Fibroblast of lung (primary cell): ENCODE data around the gene LMNTD1. TPM values are rescaled to one million over a fixed set of nuclear protein-coding genes. Genes with fewer than 3 reads are reported as not detected.
A peak's percentile ranks its signal among the peaks of the same experiment; 100 is the strongest.

Source experiments
- DNase-seq, 2 donors: peaks; one replicate each; pipeline versions ENCODE4 v3.0.0 to v3.0.0-alpha.2; 2010; ENCODE audit warnings: low read depth in 2 of 2
- H2AFZ ChIP-seq: 2 replicates; pipeline ENCODE4 v1.5.1; 2012; ENCODE audit warnings: low read length, control low read depth, inconsistent platforms
- H3K27ac ChIP-seq: 2 replicates; pipeline ENCODE4 v1.5.1; 2011; ENCODE audit warnings: low read length, control low read depth; ENCODE audit not compliant: insufficient read depth
- H3K27me3 ChIP-seq: 2 replicates; pipeline ENCODE4 v1.5.1; 2011; ENCODE audit warnings: mild to moderate bottlenecking, low read length; ENCODE audit not compliant: control insufficient read depth, insufficient read depth
- H3K36me3 ChIP-seq: 2 replicates; pipeline ENCODE4 v1.5.1; 2011; ENCODE audit warnings: low read length; ENCODE audit not compliant: control insufficient read depth, insufficient read depth
- H3K4me1 ChIP-seq: 2 replicates; pipeline ENCODE4 v1.5.1; 2011; ENCODE audit warnings: low read length; ENCODE audit not compliant: control insufficient read depth, insufficient read depth; ENCODE audit errors: extremely low read depth
- H3K4me2 ChIP-seq: 2 replicates; pipeline ENCODE4 v1.5.1; 2011; ENCODE audit warnings: low read length, control low read depth; ENCODE audit not compliant: insufficient read depth; ENCODE audit errors: extremely low read depth
- H3K4me3 ChIP-seq, 4 experiments: fragments of 200-600 bp in 1 of 4; sonication (generic) in 1 of 4; replicated peaks in 1 of 4; 2 replicates each; pipeline ENCODE4 v1.5.1; 2011 to 2016; ENCODE audit warnings: low read length in 4 of 4, low read depth in 3 of 4, mild to moderate bottlenecking in 3 of 4, control low read depth in 2 of 4, inconsistent platforms in 1 of 4, mixed read lengths in 1 of 4; ENCODE audit not compliant: insufficient read depth in 1 of 4; ENCODE audit errors: control extremely low read depth in 1 of 4
- H3K79me2 ChIP-seq: 2 replicates; pipeline ENCODE4 v1.5.1; 2012; ENCODE audit warnings: mild to moderate bottlenecking, low read length, inconsistent platforms; ENCODE audit not compliant: control insufficient read depth, insufficient read depth
- H3K9ac ChIP-seq: 2 replicates; pipeline ENCODE4 v1.5.1; 2011; ENCODE audit warnings: mild to moderate bottlenecking, low read length, control low read depth; ENCODE audit not compliant: insufficient read depth
- H3K9me3 ChIP-seq: 2 replicates; pipeline ENCODE4 v1.5.1; 2012; ENCODE audit warnings: low read depth, low read length; ENCODE audit not compliant: control insufficient read depth, insufficient read depth
- H4K20me1 ChIP-seq: 2 replicates; pipeline ENCODE4 v1.5.1; 2011; ENCODE audit warnings: low read length; ENCODE audit not compliant: control insufficient read depth, insufficient read depth; ENCODE audit errors: extremely low read depth
- EZH2 ChIP-seq: IDR thresholded peaks from 2 replicates; pipeline ENCODE4 v1.5.1; 2012; ENCODE audit warnings: low read length, control low read depth, mild to moderate bottlenecking; ENCODE audit errors: missing control alignments
- polyA plus RNA-seq, 2 donors: library from polyadenylated mRNA; depleted of rRNA in 1 of 2; stranded (reverse) in 1 of 2; unstranded in 1 of 2; fragments of >200 nt; gene quantifications; 2 replicates each; pipeline ENCODE4 v1.2.1, GENCODE V29; 2011 to 2012; ENCODE audit warnings: missing spikeins in 1 of 2
- total RNA-seq: library from RNA; depleted of rRNA; stranded (reverse); fragments of >200 nt; gene quantifications from 2 replicates; pipeline ENCODE4 v1.2.1, GENCODE V29; 2014
- TF ChIP-seq, protein P1 (sequence below), 2 donors: IDR thresholded peaks in 1 of 2; conservative IDR thresholded peaks in 1 of 2; 1 replicate in 1 of 2; 2 replicates in 1 of 2; pipeline ENCODE4 v1.5.1; 2011 to 2012; ENCODE audit warnings: low read length in 2 of 2, control low read depth in 1 of 2, inconsistent platforms in 1 of 2, low read depth in 1 of 2, mild to moderate bottlenecking in 1 of 2

The LMNTD1 gene
- total and polyA plus RNA-seq, 2 donors (not counting 1 experiment from before 2014, with no cell fraction given): not detected

DNA sequence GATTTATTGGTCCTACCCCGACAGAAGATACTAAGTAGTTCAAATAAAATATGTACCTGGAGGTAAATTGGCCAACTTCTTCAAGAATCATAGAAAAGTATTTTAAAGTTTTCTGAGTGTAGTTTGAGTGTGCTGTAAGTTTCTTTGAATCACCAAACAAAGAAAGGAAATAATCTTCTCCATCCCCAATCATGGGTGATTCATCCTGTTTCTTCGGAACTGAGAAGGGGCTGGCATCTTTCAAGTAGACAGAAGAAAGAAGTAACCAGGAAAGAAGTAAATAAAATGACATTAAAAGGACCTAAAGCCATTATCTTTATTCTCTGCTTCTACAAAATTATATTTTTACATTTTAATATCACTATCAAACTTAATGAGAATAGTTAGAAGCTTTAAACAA lies 6.8 kb downstream of the LMNTD1 start:
- Histone ChIP-seq H2AFZ (no peak overlapping the region), H3K27me3 (no peaks in the 10 kb centered on the region), H3K4me2 (no peak overlapping the region), H3K79me2 (no peaks in the 10 kb centered on the region), H3K4me1 (no peaks in the 10 kb centered on the region), H3K36me3 (no peaks in the 10 kb centered on the region), H3K27ac (no peak overlapping the region), H3K9me3 (no peaks in the 10 kb centered on the region), H4K20me1 (no peaks in the 10 kb centered on the region), H3K9ac (no peak overlapping the region), H3K4me3 (no peak overlapping the region)
- TF ChIP-seq, protein P1, sequence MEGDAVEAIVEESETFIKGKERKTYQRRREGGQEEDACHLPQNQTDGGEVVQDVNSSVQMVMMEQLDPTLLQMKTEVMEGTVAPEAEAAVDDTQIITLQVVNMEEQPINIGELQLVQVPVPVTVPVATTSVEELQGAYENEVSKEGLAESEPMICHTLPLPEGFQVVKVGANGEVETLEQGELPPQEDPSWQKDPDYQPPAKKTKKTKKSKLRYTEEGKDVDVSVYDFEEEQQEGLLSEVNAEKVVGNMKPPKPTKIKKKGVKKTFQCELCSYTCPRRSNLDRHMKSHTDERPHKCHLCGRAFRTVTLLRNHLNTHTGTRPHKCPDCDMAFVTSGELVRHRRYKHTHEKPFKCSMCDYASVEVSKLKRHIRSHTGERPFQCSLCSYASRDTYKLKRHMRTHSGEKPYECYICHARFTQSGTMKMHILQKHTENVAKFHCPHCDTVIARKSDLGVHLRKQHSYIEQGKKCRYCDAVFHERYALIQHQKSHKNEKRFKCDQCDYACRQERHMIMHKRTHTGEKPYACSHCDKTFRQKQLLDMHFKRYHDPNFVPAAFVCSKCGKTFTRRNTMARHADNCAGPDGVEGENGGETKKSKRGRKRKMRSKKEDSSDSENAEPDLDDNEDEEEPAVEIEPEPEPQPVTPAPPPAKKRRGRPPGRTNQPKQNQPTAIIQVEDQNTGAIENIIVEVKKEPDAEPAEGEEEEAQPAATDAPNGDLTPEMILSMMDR (conservative IDR thresholded peaks at IDR 0.05 in 1 of 2, IDR thresholded peaks at IDR 0.05 in 1 of 2; ENCODE audit: low read depth in 1 of 2, low read length in 2 of 2): no peak
- no peak for TF ChIP-seq EZH2
- peak in 1 of 2 donors; percentile 9 for DNase-seq

DNA sequence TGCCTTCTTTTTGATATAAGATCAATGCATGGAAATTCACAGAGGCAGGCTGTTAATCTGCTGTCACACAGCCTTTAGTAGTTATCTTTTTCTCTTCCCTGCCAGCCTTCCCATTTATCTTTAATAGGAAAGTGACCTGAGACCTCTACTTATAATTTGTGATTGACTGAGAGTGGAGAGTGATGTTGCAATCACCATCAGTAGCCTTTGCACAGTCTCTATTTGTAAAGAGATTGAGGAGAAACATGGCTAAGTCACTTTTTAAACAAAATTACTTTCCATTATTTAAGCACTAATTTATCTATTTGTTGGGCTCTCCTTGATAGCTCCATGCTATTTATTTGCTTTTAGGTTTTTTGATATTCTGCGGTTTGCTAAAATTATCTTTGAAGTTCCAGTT lies 19.9 kb downstream of the LMNTD1 start:
- Histone ChIP-seq H3K4me2 (no peak overlapping the region), H3K79me2 (no peaks in the 10 kb centered on the region), H3K36me3 (no peaks in the 10 kb centered on the region), H3K4me1 (no peaks in the 10 kb centered on the region), H3K9me3 (no peaks in the 10 kb centered on the region), H3K27ac (no peak overlapping the region), H3K4me3 (no peak overlapping the region), H4K20me1 (no peaks in the 10 kb centered on the region), H2AFZ (no peak overlapping the region), H3K9ac (no peak overlapping the region), H3K27me3 (no peaks in the 10 kb centered on the region)
- no peak for DNase-seq
- TF ChIP-seq, protein P1 (conservative IDR thresholded peaks at IDR 0.05 in 1 of 2, IDR thresholded peaks at IDR 0.05 in 1 of 2; ENCODE audit: low read depth in 1 of 2, low read length in 2 of 2): no peak
- TF ChIP-seq EZH2: no peak

DNA sequence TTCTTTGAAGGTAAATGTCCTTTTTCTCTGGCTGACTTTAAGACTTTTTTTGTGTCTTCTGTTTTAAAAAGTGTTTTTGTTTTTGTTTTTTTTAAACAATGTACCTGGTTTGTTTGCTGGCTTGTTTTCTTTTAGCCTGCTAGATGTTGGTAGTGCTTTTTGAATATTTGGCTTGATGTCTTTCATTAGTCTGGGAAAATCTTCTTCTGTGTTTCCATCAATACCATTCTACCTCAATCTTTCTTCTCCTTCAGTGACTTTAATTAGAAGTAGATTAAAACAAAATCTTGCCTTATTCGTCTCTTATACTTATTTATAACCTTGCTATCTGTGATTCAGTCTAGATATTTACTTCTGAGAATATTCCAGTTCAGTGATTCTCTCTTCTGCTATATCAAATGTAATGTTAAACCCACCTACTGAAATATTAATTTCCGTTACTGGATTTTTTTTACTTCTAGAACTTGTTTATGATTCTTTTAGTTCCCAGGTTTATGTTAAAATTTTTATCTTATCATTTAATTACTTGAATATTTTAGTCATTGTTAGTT lies 21.5 kb downstream of the LMNTD1 start:
- no peaks in the 10 kb centered on the region for H4K20me1 ChIP-seq
- H3K4me2 ChIP-seq: no peak overlapping the region
- H3K27ac ChIP-seq: no peak overlapping the region
- no peak overlapping the region for H3K4me3 ChIP-seq
- no peak for TF ChIP-seq EZH2
- H3K27me3 ChIP-seq: no peaks in the 10 kb centered on the region
- no peak overlapping the region for H2AFZ ChIP-seq
- H3K79me2 ChIP-seq: no peaks in the 10 kb centered on the region
- H3K9ac ChIP-seq: no peak overlapping the region
- DNase-seq: no peak
- no peaks in the 10 kb centered on the region for H3K36me3 ChIP-seq
- no peaks in the 10 kb centered on the region for H3K9me3 ChIP-seq
- no peaks in the 10 kb centered on the region for H3K4me1 ChIP-seq
